ENCODE measurements around the gene DEGS2. TPM values are rescaled to one million over a fixed set of nuclear protein-coding genes. Genes with fewer than 3 reads are reported as not detected.

Gene DEGS2
- total and polyA plus RNA-seq, 2 experiments from 2014 or later = 0.63 to 2.2 TPM

DNA sequence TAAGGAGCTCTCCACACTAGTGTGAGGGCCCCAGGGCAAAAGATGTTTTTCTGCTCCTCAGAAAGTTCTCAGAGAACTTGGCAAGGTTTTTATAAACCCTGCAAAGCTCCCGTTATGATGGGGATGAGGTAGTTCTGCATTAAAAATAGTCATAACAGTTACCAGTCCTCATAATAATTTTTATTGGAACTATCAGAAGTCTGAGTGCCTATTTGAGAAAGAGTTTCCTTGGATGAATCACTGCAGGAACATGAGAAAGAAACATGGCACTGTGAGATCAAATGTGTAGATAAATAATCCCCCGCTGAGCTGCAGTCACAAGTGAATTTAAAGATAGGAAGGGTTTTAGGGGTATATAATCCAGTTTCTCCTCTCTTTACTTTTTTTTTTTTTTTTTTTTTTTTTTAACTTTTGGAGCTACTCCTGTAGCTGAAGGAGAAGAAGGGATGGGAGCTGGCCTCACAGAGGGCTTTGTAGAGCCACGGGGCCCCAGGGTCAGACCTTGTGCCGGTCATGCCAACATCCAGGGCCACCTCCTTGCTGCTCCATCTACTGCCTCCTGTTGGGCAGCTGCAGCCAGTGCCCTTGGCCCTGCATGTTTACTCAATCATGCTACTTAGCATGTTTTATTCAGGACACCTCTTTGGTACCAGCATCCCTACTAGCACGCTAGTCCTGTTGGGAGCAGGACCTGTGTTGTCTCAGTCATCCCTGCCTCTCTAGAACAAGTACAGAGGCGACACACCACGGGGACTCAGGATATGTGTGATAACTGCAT lies 54.7 kb downstream of the DEGS2 start:
- Histone ChIP-seq H3K36me3 (ENCODE audit: insufficient read depth) (no peaks in the 10 kb centered on the region), H4K20me1 (replicated peaks; ENCODE audit: insufficient read depth) (peaks cover 10% of the 10 kb centered on the region; the same call in 1 of the 2 replicates), H3K4me1 (ENCODE audit: insufficient read depth) (peaks cover 4% of the 10 kb centered on the region; the same call in 1 of the 2 replicates), H3F3A (replicated peaks; ENCODE audit: low read depth) (no peaks in the 10 kb centered on the region), H3K4me2 (no peak overlapping the region), H3K9me2 (ENCODE audit: insufficient read depth) (no peaks in the 10 kb centered on the region), H3K79me2 (replicated peaks; ENCODE audit: insufficient read depth) (no peaks in the 10 kb centered on the region), H3K27me3 (ENCODE audit: insufficient read depth) (no peaks in the 10 kb centered on the region), H2AFZ (no peak overlapping the region), H3K27ac (ENCODE audit: low read depth) (no peak overlapping the region), H3K4me3 (no peak overlapping the region)
- TF ChIP-seq ZNF114 (CRISPR knock-in tag; IDR thresholded peaks at IDR 0.05) = no peak
- peak; percentile 27 to 52 for TF ChIP-seq CTCF (conservative IDR thresholded peaks at IDR 0.05; ENCODE audit: low read depth in 2 of 2)
- ATAC-seq (no peak), DNase-seq (ENCODE audit: low spot score) (peak; percentile 19)
- peaks cover 24% of the 10 kb centered on the region for H3K4me1 Mint-ChIP-seq
- no peaks in the 10 kb centered on the region for H3K9me3 Mint-ChIP-seq
- no peak overlapping the region for H3K27ac Mint-ChIP-seq
- H3K36me3 Mint-ChIP-seq (ENCODE audit: low read depth) = no peaks in the 10 kb centered on the region
- H3K27me3 Mint-ChIP-seq (ENCODE audit: insufficient read depth, low read depth, poor library complexity) = peaks cover 8% of the 10 kb centered on the region
- H3K4me3 Mint-ChIP-seq = no peak overlapping the region

- Mint-ChIP-seq H3K4me3 (no peak overlapping the region), H3K27ac (no peak overlapping the region), H3K9me3 (no peaks in the 10 kb centered on the region), H3K27me3 (ENCODE audit: insufficient read depth, low read depth, poor library complexity) (peaks cover 8% of the 10 kb centered on the region), H3K4me1 (peaks cover 21% of the 10 kb centered on the region), H3K36me3 (ENCODE audit: low read depth) (no peaks in the 10 kb centered on the region)
- Histone ChIP-seq H3K27me3 (ENCODE audit: insufficient read depth) (no peaks in the 10 kb centered on the region), H3K4me3 (no peak overlapping the region), H3K79me2 (replicated peaks; ENCODE audit: insufficient read depth) (no peaks in the 10 kb centered on the region), H3F3A (replicated peaks; ENCODE audit: low read depth) (no peaks in the 10 kb centered on the region), H3K9me2 (ENCODE audit: insufficient read depth) (no peaks in the 10 kb centered on the region), H4K20me1 (replicated peaks; ENCODE audit: insufficient read depth) (peaks cover 10% of the 10 kb centered on the region; the same call in 1 of the 2 replicates), H3K4me1 (ENCODE audit: insufficient read depth) (peaks cover 4% of the 10 kb centered on the region; the same call in 1 of the 2 replicates), H3K27ac (ENCODE audit: low read depth) (no peak overlapping the region), H3K36me3 (ENCODE audit: insufficient read depth) (no peaks in the 10 kb centered on the region), H2AFZ (no peak overlapping the region), H3K4me2 (no peak overlapping the region)
- DNase-seq (ENCODE audit: low spot score) (no peak), ATAC-seq (no peak)
- no peak for TF ChIP-seq ZNF114 (CRISPR knock-in tag; IDR thresholded peaks at IDR 0.05)
- no peak for TF ChIP-seq EZH2phosphoT487 (IDR thresholded peaks at IDR 0.05; ENCODE audit: unreplicated experiment)
- TF ChIP-seq CTCF (conservative IDR thresholded peaks at IDR 0.05; ENCODE audit: low read depth in 2 of 2) = no peak
- TF ChIP-seq NANOG (IDR thresholded peaks at IDR 0.05; ENCODE audit: borderline replicate concordance) = no peak
- no peak for TF ChIP-seq REST (IDR thresholded peaks at IDR 0.05; ENCODE audit: unreplicated experiment)
- TF ChIP-seq ZNF331 (CRISPR knock-in tag; IDR thresholded peaks at IDR 0.05; ENCODE audit: low read depth) = no peak
- TF ChIP-seq CREB1 (CRISPR knock-in tag; IDR thresholded peaks at IDR 0.05; ENCODE audit: low read depth) = no peak
- TF ChIP-seq STAT1 (IDR thresholded peaks at IDR 0.05; ENCODE audit: unreplicated experiment) = no peak
- no peak for TF ChIP-seq JUNB (IDR thresholded peaks at IDR 0.05; ENCODE audit: unreplicated experiment)
- TF ChIP-seq, protein P1, sequence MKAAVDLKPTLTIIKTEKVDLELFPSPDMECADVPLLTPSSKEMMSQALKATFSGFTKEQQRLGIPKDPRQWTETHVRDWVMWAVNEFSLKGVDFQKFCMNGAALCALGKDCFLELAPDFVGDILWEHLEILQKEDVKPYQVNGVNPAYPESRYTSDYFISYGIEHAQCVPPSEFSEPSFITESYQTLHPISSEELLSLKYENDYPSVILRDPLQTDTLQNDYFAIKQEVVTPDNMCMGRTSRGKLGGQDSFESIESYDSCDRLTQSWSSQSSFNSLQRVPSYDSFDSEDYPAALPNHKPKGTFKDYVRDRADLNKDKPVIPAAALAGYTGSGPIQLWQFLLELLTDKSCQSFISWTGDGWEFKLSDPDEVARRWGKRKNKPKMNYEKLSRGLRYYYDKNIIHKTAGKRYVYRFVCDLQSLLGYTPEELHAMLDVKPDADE (IDR thresholded peaks at IDR 0.05) = no peak
- no peak for TF ChIP-seq EZH2 (IDR thresholded peaks at IDR 0.05; ENCODE audit: low read depth, unreplicated experiment)
- no peak for TF ChIP-seq POLR2AphosphoS5 (IDR thresholded peaks at IDR 0.05; ENCODE audit: low read depth)
Observed at GRCh38 chr14:100104006-100104352, 55.5 kb downstream of the DEGS2 start.
